CD14-positive monocyte (primary cell): ENCODE measurements around the gene ZSCAN23. TPM values are rescaled to one million over a fixed set of nuclear protein-coding genes. Genes with fewer than 3 reads are reported as not detected.
A peak's percentile ranks its signal among the peaks of the same experiment; 100 is the strongest.

ENCODE experiments used
- DNase-seq, 3 donors: peaks; one replicate each; pipeline ENCODE4 v3.0.0-alpha.2; 2011 to 2022
- H2AFZ ChIP-seq: 2 replicates; pipeline ENCODE4 v1.6.0; 2012; ENCODE audit warnings: mild to moderate bottlenecking, low read depth, low read length, inconsistent platforms; ENCODE audit not compliant: insufficient read depth, poor library complexity, severe bottlenecking
- H3K27ac ChIP-seq, 2 donors: 1 replicate in 1 of 2; 2 replicates in 1 of 2; pipeline ENCODE4 v1.5.1; 2012 to 2013; ENCODE audit warnings: low read length in 2 of 2, control low read depth in 1 of 2, inconsistent platforms in 1 of 2, low read depth in 1 of 2, mild to moderate bottlenecking in 1 of 2
- H3K27me3 ChIP-seq, 2 donors: one replicate each; pipeline versions ENCODE4 v1.6.0 to v1.6.1; 2011 to 2013; ENCODE audit warnings: low read length in 2 of 2; ENCODE audit not compliant: control insufficient read depth in 2 of 2, insufficient read depth in 2 of 2
- H3K36me3 ChIP-seq, 2 donors: replicated peaks in 1 of 2; 1 replicate in 1 of 2; 2 replicates in 1 of 2; pipeline versions ENCODE4 v1.5.1 to v1.6.1; 2012 to 2013; ENCODE audit warnings: low read length in 2 of 2, control low read depth in 1 of 2, inconsistent platforms in 1 of 2, mild to moderate bottlenecking in 1 of 2; ENCODE audit not compliant: insufficient read depth in 2 of 2, control insufficient read depth in 1 of 2
- H3K4me1 ChIP-seq, 2 donors: 1 replicate in 1 of 2; 2 replicates in 1 of 2; pipeline versions ENCODE4 v1.5.1 to v1.6.1; 2012 to 2013; ENCODE audit warnings: low read length in 2 of 2, control low read depth in 1 of 2, inconsistent platforms in 1 of 2, mild to moderate bottlenecking in 1 of 2, moderate library complexity in 1 of 2; ENCODE audit not compliant: insufficient read depth in 2 of 2, control insufficient read depth in 1 of 2
- H3K4me2 ChIP-seq: replicated peaks from 2 replicates; pipeline ENCODE3; 2012; ENCODE audit warnings: low read length, moderate library complexity, mild to moderate bottlenecking; ENCODE audit not compliant: poor library complexity, severe bottlenecking; ENCODE audit errors: extremely low read depth
- H3K4me3 ChIP-seq, 3 experiments: fragments of 200-600 bp in 1 of 3; sonication (generic) in 1 of 3; replicated peaks in 1 of 3; 1 replicate in 2 of 3; 2 replicates in 1 of 3; pipeline ENCODE4 v1.5.1; 2011 to 2013; ENCODE audit warnings: low read length in 3 of 3, mild to moderate bottlenecking in 3 of 3, control low read depth in 2 of 3, low read depth in 2 of 3, inconsistent platforms in 1 of 3, moderate library complexity in 1 of 3
- H3K79me2 ChIP-seq: 2 replicates; pipeline ENCODE4 v1.6.0; 2012; ENCODE audit warnings: mild to moderate bottlenecking, control low read depth, inconsistent platforms, low read length, moderate library complexity; ENCODE audit not compliant: insufficient read depth
- H3K9ac ChIP-seq: 2 replicates; pipeline ENCODE4 v1.6.0; 2017; ENCODE audit warnings: low read length, mild to moderate bottlenecking; ENCODE audit not compliant: insufficient read depth, poor library complexity, severe bottlenecking
- H3K9me3 ChIP-seq, 2 donors: replicated peaks in 1 of 2; 1 replicate in 1 of 2; 2 replicates in 1 of 2; pipeline versions ENCODE4 v1.5.1 to v1.6.1; 2012 to 2013; ENCODE audit warnings: low read length in 2 of 2, control low read depth in 1 of 2; ENCODE audit not compliant: control insufficient read depth in 1 of 2, insufficient read depth in 1 of 2
- H4K20me1 ChIP-seq: 2 replicates; pipeline ENCODE4 v1.6.0; 2012; ENCODE audit warnings: mild to moderate bottlenecking, low read length, control low read depth, moderate library complexity; ENCODE audit not compliant: insufficient read depth
- H3K27ac Mint-ChIP-seq, 7 donors: one replicate each; pipeline ENCODE4 v1.8.0; 2020; ENCODE audit warnings: mild to moderate bottlenecking in 7 of 7, mixed read lengths in 7 of 7, moderate library complexity in 6 of 7, inconsistent platforms in 2 of 7
- H3K27me3 Mint-ChIP-seq, 3 donors: one replicate each; pipeline ENCODE4 v1.8.0; 2021 to 2022; ENCODE audit warnings: low read depth in 3 of 3, mild to moderate bottlenecking in 3 of 3, mixed read lengths in 3 of 3, moderate library complexity in 3 of 3, inconsistent platforms in 1 of 3
- H3K36me3 Mint-ChIP-seq, 2 donors: one replicate each; pipeline ENCODE4 v1.8.0; 2020; ENCODE audit warnings: mixed read lengths in 2 of 2, inconsistent platforms in 1 of 2, mild to moderate bottlenecking in 1 of 2
- H3K4me1 Mint-ChIP-seq: one replicate; pipeline ENCODE4 v1.8.0; 2020; ENCODE audit warnings: mild to moderate bottlenecking, mixed read lengths
- H3K4me3 Mint-ChIP-seq, 2 donors: one replicate each; pipeline ENCODE4 v1.8.0; 2020; ENCODE audit warnings: mild to moderate bottlenecking in 2 of 2, mixed read lengths in 2 of 2, moderate library complexity in 1 of 2
- H3K9me3 Mint-ChIP-seq, 7 donors: one replicate each; pipeline ENCODE4 v1.8.0; 2020 to 2022; ENCODE audit warnings: mixed read lengths in 7 of 7, mild to moderate bottlenecking in 6 of 7, moderate library complexity in 6 of 7, inconsistent platforms in 2 of 7
- CTCF ChIP-seq: fragments of 200-600 bp; IDR thresholded peaks from one replicate; pipeline ENCODE4 v1.8.0; 2022; ENCODE audit warnings: antibody characterized with exemption, mild to moderate bottlenecking
- WGBS: methylation state at CpG from one replicate; pipeline ENCODE4 v1.1.5; 2013; ENCODE audit warnings: missing lambda C conversion rate; ENCODE audit not compliant: insufficient coverage; 5-methylcytosine and 5-hydroxymethylcytosine counted together
- intact Hi-C, 2 donors: fragments of 100-400 bp; cut with micrococcal nuclease; formaldehyde crosslinking; loops; one replicate each; pipeline versions ENCODE4 v1.15.0 to v1.15.1; 2023
- polyA plus RNA-seq, 3 donors: library from polyadenylated mRNA; depleted of rRNA in 1 of 3; unstranded in 2 of 3; stranded (reverse) in 1 of 3; fragments of 300-500 nt in 2 of 3; fragments of >200 nt in 1 of 3; fragmentation: Illumina TruSeq in 2 of 3; gene quantifications; 1 replicate in 2 of 3; 2 replicates in 1 of 3; pipeline ENCODE4 v1.2.3, GENCODE V29; 2012 to 2021

The ZSCAN23 gene
- polyA plus RNA-seq, 3 donors = not detected

- Mint-ChIP-seq H3K27me3 (peaks cover 37 to 47% (median 47%) of the 10 kb centered on the region in 3 donors), H3K4me3 (peak overlapping the region in 1 of 2 donors; percentile 96), H3K27ac (no peak overlapping the region), H3K36me3 (peaks cover 4 to 8% of the 10 kb centered on the region in 2 donors), H3K4me1 (peaks cover 15% of the 10 kb centered on the region), H3K9me3 (peaks cover 15 to 48% (median 34%) of the 10 kb centered on the region in 7 donors)
- Histone ChIP-seq H3K79me2 (no peaks in the 10 kb centered on the region), H2AFZ (peak overlapping the region; percentile 82), H3K36me3 (no peaks in the 10 kb centered on the region), H3K4me1 (peaks cover 7 to 13% of the 10 kb centered on the region in 2 donors), H3K4me3 (peak overlapping the region in 1 of 3 experiments; percentile 73), H3K9me3 (peaks cover 19 to 42% of the 10 kb centered on the region in 2 donors), H3K27ac (no peak overlapping the region), H3K9ac (no peak overlapping the region), H3K4me2 (no peak overlapping the region), H4K20me1 (no peaks in the 10 kb centered on the region), H3K27me3 (peaks cover 35 to 53% of the 10 kb centered on the region in 2 donors)
- intact Hi-C loops = no loop called here
- no peak for TF ChIP-seq CTCF
- DNase-seq = no peak
- WGBS = no CpG with 5 or more reads among the region's 7 CpGs
Measured at GRCh38 chr6:28442586-28442985, 705 bp downstream of the ZSCAN23 start.

GRCh38 chr6:28436404-28436803 is 6.9 kb downstream of the ZSCAN23 start:
- no peak overlapping the region for H3K9ac ChIP-seq
- H4K20me1 ChIP-seq = no peaks in the 10 kb centered on the region
- H3K9me3 Mint-ChIP-seq = peaks cover 0 to 4% (median 0%) of the 10 kb centered on the region in 7 donors
- H3K79me2 ChIP-seq = no peaks in the 10 kb centered on the region
- WGBS = 89% methylated on average over 1 of the region's 3 CpGs
- H3K9me3 ChIP-seq = no peaks in the 10 kb centered on the region
- H3K36me3 ChIP-seq = no peaks in the 10 kb centered on the region
- no peak for DNase-seq
- H3K27me3 ChIP-seq = no peaks in the 10 kb centered on the region
- no peaks in the 10 kb centered on the region for H3K4me1 ChIP-seq
- H3K4me1 Mint-ChIP-seq = no peaks in the 10 kb centered on the region
- H3K36me3 Mint-ChIP-seq = no peaks in the 10 kb centered on the region
- intact Hi-C loops = no loop called here
- peaks cover 0 to 5% (median 2%) of the 10 kb centered on the region in 3 donors for H3K27me3 Mint-ChIP-seq
- no peak overlapping the region for H2AFZ ChIP-seq
- TF ChIP-seq CTCF = no peak
- no peak overlapping the region for H3K27ac ChIP-seq
- H3K4me2 ChIP-seq = no peak overlapping the region
- no peak overlapping the region for H3K27ac Mint-ChIP-seq
- no peak overlapping the region for H3K4me3 Mint-ChIP-seq
- no peak overlapping the region for H3K4me3 ChIP-seq
